Stimulated activated CD8-positive, alpha-beta memory T cell treated with anti-CD3 and anti-CD28 coated beads, Interleukin-4, amount 100 ng/mL, for 4 hours (primary cell): ENCODE measurements around the gene SLC39A13.

Experiments used
- DNase-seq, 2 donors: peaks; one replicate each; pipeline ENCODE4 v3.0.0-alpha.2; 2020; ENCODE audit warnings: low read depth in 2 of 2, low spot score in 1 of 2

The SLC39A13 gene

GRCh38 chr11:47449541-47449940, 41.2 kb downstream of the SLC39A13 start:
- no peak for DNase-seq

GRCh38 chr11:47451436-47451835, 43.0 kb downstream of the SLC39A13 start:
- DNase-seq: no peak

GRCh38 chr11:47451990-47452389, 43.6 kb downstream of the SLC39A13 start:
- DNase-seq: no peak

GRCh38 chr11:47453365-47453764, 45.0 kb downstream of the SLC39A13 start:
- DNase-seq: no peak

GRCh38 chr11:47454258-47454671, 45.9 kb downstream of the SLC39A13 start:
- peak; percentile 21 to 27 for DNase-seq

GRCh38 chr11:47460571-47461235, 52.3 kb downstream of the SLC39A13 start:
- no peak for DNase-seq

GRCh38 chr11:47461876-47462275, 53.5 kb downstream of the SLC39A13 start:
- no peak for DNase-seq

GRCh38 chr11:47464483-47464882, 56.1 kb downstream of the SLC39A13 start:
- no peak for DNase-seq
